ENCODE results near the gene INMT.

DNA sequence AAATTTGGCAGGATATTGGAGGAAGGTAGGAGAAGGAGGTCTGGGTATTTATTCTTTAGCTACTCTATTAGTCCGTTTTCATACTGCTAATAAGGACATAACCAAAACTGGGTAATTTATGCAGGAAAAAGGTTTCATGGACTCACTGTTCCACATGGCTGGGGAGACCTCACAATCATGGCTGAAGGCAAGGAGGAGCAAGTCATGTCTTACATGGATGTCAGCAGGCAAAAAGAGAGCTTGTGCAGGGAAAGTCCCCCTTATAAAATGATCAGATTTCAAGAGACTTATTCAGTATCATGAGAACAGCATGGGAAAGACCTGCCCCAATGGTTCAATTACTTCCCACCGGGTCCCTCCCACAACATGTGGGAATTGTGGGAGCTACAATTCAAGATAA is 1.9 kb upstream of the INMT start:
- TF ChIP-seq, protein P1, sequence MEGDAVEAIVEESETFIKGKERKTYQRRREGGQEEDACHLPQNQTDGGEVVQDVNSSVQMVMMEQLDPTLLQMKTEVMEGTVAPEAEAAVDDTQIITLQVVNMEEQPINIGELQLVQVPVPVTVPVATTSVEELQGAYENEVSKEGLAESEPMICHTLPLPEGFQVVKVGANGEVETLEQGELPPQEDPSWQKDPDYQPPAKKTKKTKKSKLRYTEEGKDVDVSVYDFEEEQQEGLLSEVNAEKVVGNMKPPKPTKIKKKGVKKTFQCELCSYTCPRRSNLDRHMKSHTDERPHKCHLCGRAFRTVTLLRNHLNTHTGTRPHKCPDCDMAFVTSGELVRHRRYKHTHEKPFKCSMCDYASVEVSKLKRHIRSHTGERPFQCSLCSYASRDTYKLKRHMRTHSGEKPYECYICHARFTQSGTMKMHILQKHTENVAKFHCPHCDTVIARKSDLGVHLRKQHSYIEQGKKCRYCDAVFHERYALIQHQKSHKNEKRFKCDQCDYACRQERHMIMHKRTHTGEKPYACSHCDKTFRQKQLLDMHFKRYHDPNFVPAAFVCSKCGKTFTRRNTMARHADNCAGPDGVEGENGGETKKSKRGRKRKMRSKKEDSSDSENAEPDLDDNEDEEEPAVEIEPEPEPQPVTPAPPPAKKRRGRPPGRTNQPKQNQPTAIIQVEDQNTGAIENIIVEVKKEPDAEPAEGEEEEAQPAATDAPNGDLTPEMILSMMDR (IDR thresholded peaks at IDR 0.05) = no peak
- TF ChIP-seq POLR2A (IDR thresholded peaks at IDR 0.05) = no peak
